Inflammatory macrophage (primary cell): Measurements from ENCODE around the gene ZNF616.
"Not testable (repeated sequence)": the region's sequence is repeated elsewhere in the genome, so short reads cannot be mapped to it uniquely, and the experiment has no call there.

Experiments used
- DNase-seq, 2 donors: peaks; one replicate each; pipeline ENCODE4 v3.0.0-alpha.2; 2020 to 2022

The ZNF616 gene

GRCh38 chr19:52102782-52103181 lies 37.0 kb downstream of the ZNF616 start:
- no peak for DNase-seq

- peak in 1 of 2 donors; percentile 2 for DNase-seq
These were observed 37.7 kb downstream of the ZNF616 start for GRCh38 chr19:52101866-52102562.

GRCh38 chr19:52099497-52100138 lies 40.1 kb downstream of the ZNF616 start:
- no peak for DNase-seq

GRCh38 chr19:52096416-52096815 lies 43.3 kb downstream of the ZNF616 start:
- not testable (repeated sequence) for DNase-seq

GRCh38 chr19:52095172-52096014 lies 44.3 kb downstream of the ZNF616 start, which contains the start of gene ZNF841:
Gene ZNF841, minus strand, starts transcription at chr19:52095765. Its CDS starts 10,964 bp downstream, at chr19:52084801.
- DNase-seq = peak; percentile 83 to 89

- no peak for DNase-seq
These were observed 45.1 kb downstream of the ZNF616 start for GRCh38 chr19:52094526-52095130.

GRCh38 chr19:52086481-52086880 lies 53.3 kb downstream of the ZNF616 start:
- DNase-seq = peak; percentile 6 to 23

GRCh38 chr19:52070496-52070895 lies 69.2 kb downstream of the ZNF616 start:
- DNase-seq = no peak

- DNase-seq = no peak
These were observed 70.1 kb downstream of the ZNF616 start for GRCh38 chr19:52069653-52070052.

GRCh38 chr19:52066258-52066863 lies 73.4 kb downstream of the ZNF616 start:
- DNase-seq = no peak

GRCh38 chr19:52065399-52065798 lies 74.3 kb downstream of the ZNF616 start:
- no peak for DNase-seq
